HepG2 (cell line): ENCODE data around the gene TBC1D4. TPM values are rescaled to one million over a fixed set of nuclear protein-coding genes. Genes with fewer than 3 reads are reported as not detected.
A peak's percentile ranks its signal among the peaks of the same experiment; 100 is the strongest.

Experiments
- CREM ChIP-seq, 2 experiments: sonication (generic) in 1 of 2; formaldehyde crosslinking in 1 of 2; IDR thresholded peaks; 2 replicates each; pipeline versions ENCODE4 v1.4.0 to v1.6.1; 2016 to 2020; ENCODE audit warnings: antibody characterized with exemption in 1 of 2, mild to moderate bottlenecking in 1 of 2, missing genetic modification reagents in 1 of 2
- FOXK1 ChIP-seq: sonication (generic); formaldehyde crosslinking; IDR thresholded peaks from 2 replicates; pipeline ENCODE4 v1.4.0; 2020; ENCODE audit warnings: low read depth, missing genetic modification reagents, borderline replicate concordance
- FOXK2 ChIP-seq: fragments of 450-650 bp; IDR thresholded peaks from 2 replicates; pipeline ENCODE4 v1.6.1; 2016
- GFI1 ChIP-seq: sonication (generic); formaldehyde crosslinking; IDR thresholded peaks from 2 replicates; pipeline ENCODE4 v1.5.0; 2020; ENCODE audit warnings: missing genetic modification reagents, mild to moderate bottlenecking, borderline replicate concordance
- HMG20B ChIP-seq: conservative IDR thresholded peaks from 2 replicates; pipeline ENCODE4 v1.6.1; 2016; ENCODE audit warnings: missing genetic modification reagents, missing compliant biosample characterization
- NFIC ChIP-seq: IDR thresholded peaks from 2 replicates; pipeline ENCODE4 v1.6.1; 2012; ENCODE audit warnings: mild to moderate bottlenecking, low read length, inconsistent platforms
- RNF2 ChIP-seq: fragments of 450-650 bp; conservative IDR thresholded peaks from 2 replicates; pipeline ENCODE4 v1.6.1; 2016; ENCODE audit warnings: low read depth
- SPEN ChIP-seq: sonication (generic); formaldehyde crosslinking; IDR thresholded peaks from 2 replicates; pipeline ENCODE4 v1.5.1; 2020; ENCODE audit warnings: low read depth, mild to moderate bottlenecking, missing genetic modification reagents
- TBL1XR1 ChIP-seq: fragments of 150-350 bp; IDR thresholded peaks from 2 replicates; pipeline ENCODE4 v1.6.1; 2014; ENCODE audit warnings: borderline replicate concordance, low read length; ENCODE audit not compliant: partially characterized antibody
- ZBTB39 ChIP-seq: sonication (generic); formaldehyde crosslinking; IDR thresholded peaks from 2 replicates; pipeline ENCODE4 v1.5.0; 2020; ENCODE audit warnings: missing genetic modification reagents
- ZNF124 ChIP-seq: sonication (generic); formaldehyde crosslinking; IDR thresholded peaks from 2 replicates; pipeline ENCODE4 v1.4.0; 2020; ENCODE audit warnings: missing genetic modification reagents
- ZNF414 ChIP-seq: sonication (generic); formaldehyde crosslinking; IDR thresholded peaks from 2 replicates; pipeline ENCODE4 v1.5.0; 2020; ENCODE audit warnings: missing genetic modification reagents
- ZNF652 ChIP-seq: IDR thresholded peaks from 2 replicates; pipeline ENCODE4 v1.6.1; 2016; ENCODE audit warnings: low read depth, borderline replicate concordance
- ZNF75D ChIP-seq: sonication (generic); formaldehyde crosslinking; IDR thresholded peaks from 2 replicates; pipeline ENCODE4 v1.8.1; 2023; ENCODE audit warnings: missing genetic modification reagents, mild to moderate bottlenecking, borderline replicate concordance
- ZNF83 ChIP-seq: sonication (generic); formaldehyde crosslinking; IDR thresholded peaks from 2 replicates; pipeline ENCODE4 v1.4.0; 2020; ENCODE audit warnings: missing genetic modification reagents, mild to moderate bottlenecking, borderline replicate concordance
- polyA plus RNA-seq, 8 experiments: library from polyadenylated mRNA; depleted of rRNA in 3 of 8; stranded (reverse) in 7 of 8; unstranded in 1 of 8; fragments of >200 nt; fragmentation: Illumina TruSeq in 4 of 8; extraction: Trizol in 4 of 8; gene quantifications; 2 replicates each; pipeline versions ENCODE4 v1.2.1 to v1.2.3, GENCODE V29; 2011 to 2016; ENCODE audit warnings: low read depth in 4 of 8, missing spikeins in 1 of 8, mixed read lengths in 1 of 8; ENCODE audit not compliant: insufficient read depth in 1 of 8
- total RNA-seq, 5 experiments: library from RNA; depleted of rRNA; stranded (reverse); fragments of >200 nt; fragmentation: Illumina TruSeq; extraction: Trizol; gene quantifications; 2 replicates each; pipeline ENCODE4 v1.2.3, GENCODE V29; 2016; ENCODE audit warnings: low read depth in 1 of 5
- TF ChIP-seq, protein P1 (sequence below): IDR thresholded peaks from 2 replicates; pipeline ENCODE4 v1.6.1; 2016; ENCODE audit warnings: low read depth, missing genetic modification reagents, missing compliant biosample characterization
- TF ChIP-seq, protein P2 (sequence below): sonication (generic); formaldehyde crosslinking; IDR thresholded peaks from 2 replicates; pipeline ENCODE4 v1.5.1; 2020; ENCODE audit warnings: mild to moderate bottlenecking, missing genetic modification reagents

Gene TBC1D4
- total and polyA plus RNA-seq, 2 of the 13 experiments (the other 11 are each of a cell fraction or from before 2014, with no cell fraction given) = 35.9 to 64.4 TPM

DNA sequence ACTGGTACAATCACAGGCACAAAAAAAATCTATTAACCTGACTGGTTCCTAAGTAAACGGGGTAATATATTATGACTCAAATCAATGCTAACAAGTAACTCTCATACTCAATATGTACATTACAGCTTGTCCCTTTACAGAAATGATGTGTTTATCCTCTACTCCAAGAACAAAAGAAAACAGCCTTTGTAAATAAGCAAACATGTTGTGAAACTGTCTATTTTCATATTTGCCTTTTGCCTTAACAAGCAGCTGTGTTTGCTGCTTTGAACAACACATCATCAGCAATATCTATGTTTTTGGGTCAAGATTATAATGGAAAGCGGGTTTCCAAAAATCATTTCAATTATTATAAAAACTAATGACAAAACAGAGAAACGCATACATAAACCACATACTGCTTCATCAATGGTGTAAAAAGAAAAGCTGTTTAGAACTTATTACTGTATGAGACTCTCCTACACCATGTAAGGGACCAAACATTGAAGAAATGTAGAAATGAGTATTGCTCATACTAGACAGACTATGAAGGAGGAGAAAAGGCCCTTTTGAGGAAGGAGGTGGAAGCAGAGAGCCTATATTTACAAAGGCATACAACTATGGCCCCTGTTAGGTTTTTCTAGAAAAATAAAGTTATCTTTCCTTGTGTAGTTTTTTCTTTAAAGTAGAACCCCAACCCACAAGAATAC lies 14.8 kb downstream of the TBC1D4 start (continued):
- TF ChIP-seq ZNF75D (CRISPR knock-in tag) = no peak
- TF ChIP-seq FOXK2 = no peak
- no peak for TF ChIP-seq ZNF414 (CRISPR knock-in tag)
- TF ChIP-seq ZNF124 (CRISPR knock-in tag) = no peak
- TF ChIP-seq NFIC = peak; percentile 78
- TF ChIP-seq CREM (IDR thresholded peaks at IDR 0.05) = peak; percentile 50
- no peak for TF ChIP-seq CREM (CRISPR knock-in tag; IDR thresholded peaks at IDR 0.05)
- TF ChIP-seq ZBTB39 (CRISPR knock-in tag) = no peak
- no peak for TF ChIP-seq SPEN
- TF ChIP-seq HMG20B (CRISPR knock-in tag) = 0 out of 2 replicates have a peak, but pooled peaks have one; percentile 21
- TF ChIP-seq, protein P1, sequence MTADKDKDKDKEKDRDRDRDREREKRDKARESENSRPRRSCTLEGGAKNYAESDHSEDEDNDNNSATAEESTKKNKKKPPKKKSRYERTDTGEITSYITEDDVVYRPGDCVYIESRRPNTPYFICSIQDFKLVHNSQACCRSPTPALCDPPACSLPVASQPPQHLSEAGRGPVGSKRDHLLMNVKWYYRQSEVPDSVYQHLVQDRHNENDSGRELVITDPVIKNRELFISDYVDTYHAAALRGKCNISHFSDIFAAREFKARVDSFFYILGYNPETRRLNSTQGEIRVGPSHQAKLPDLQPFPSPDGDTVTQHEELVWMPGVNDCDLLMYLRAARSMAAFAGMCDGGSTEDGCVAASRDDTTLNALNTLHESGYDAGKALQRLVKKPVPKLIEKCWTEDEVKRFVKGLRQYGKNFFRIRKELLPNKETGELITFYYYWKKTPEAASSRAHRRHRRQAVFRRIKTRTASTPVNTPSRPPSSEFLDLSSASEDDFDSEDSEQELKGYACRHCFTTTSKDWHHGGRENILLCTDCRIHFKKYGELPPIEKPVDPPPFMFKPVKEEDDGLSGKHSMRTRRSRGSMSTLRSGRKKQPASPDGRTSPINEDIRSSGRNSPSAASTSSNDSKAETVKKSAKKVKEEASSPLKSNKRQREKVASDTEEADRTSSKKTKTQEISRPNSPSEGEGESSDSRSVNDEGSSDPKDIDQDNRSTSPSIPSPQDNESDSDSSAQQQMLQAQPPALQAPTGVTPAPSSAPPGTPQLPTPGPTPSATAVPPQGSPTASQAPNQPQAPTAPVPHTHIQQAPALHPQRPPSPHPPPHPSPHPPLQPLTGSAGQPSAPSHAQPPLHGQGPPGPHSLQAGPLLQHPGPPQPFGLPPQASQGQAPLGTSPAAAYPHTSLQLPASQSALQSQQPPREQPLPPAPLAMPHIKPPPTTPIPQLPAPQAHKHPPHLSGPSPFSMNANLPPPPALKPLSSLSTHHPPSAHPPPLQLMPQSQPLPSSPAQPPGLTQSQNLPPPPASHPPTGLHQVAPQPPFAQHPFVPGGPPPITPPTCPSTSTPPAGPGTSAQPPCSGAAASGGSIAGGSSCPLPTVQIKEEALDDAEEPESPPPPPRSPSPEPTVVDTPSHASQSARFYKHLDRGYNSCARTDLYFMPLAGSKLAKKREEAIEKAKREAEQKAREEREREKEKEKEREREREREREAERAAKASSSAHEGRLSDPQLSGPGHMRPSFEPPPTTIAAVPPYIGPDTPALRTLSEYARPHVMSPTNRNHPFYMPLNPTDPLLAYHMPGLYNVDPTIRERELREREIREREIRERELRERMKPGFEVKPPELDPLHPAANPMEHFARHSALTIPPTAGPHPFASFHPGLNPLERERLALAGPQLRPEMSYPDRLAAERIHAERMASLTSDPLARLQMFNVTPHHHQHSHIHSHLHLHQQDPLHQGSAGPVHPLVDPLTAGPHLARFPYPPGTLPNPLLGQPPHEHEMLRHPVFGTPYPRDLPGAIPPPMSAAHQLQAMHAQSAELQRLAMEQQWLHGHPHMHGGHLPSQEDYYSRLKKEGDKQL (CRISPR knock-in tag) = peak; percentile 79; the same call in 1 of the 2 replicates
- peak; percentile 72; the same call in 1 of the 2 replicates for TF ChIP-seq GFI1 (CRISPR knock-in tag)
- peak; percentile 80 for TF ChIP-seq TBL1XR1
- TF ChIP-seq ZNF652 (CRISPR knock-in tag) = 0 out of 2 replicates have a peak, but pooled peaks have one; percentile 9
- no peak for TF ChIP-seq RNF2
- TF ChIP-seq FOXK1 (CRISPR knock-in tag) = peak; percentile 89
- TF ChIP-seq ZNF83 (CRISPR knock-in tag) = no peak
- TF ChIP-seq, protein P2, sequence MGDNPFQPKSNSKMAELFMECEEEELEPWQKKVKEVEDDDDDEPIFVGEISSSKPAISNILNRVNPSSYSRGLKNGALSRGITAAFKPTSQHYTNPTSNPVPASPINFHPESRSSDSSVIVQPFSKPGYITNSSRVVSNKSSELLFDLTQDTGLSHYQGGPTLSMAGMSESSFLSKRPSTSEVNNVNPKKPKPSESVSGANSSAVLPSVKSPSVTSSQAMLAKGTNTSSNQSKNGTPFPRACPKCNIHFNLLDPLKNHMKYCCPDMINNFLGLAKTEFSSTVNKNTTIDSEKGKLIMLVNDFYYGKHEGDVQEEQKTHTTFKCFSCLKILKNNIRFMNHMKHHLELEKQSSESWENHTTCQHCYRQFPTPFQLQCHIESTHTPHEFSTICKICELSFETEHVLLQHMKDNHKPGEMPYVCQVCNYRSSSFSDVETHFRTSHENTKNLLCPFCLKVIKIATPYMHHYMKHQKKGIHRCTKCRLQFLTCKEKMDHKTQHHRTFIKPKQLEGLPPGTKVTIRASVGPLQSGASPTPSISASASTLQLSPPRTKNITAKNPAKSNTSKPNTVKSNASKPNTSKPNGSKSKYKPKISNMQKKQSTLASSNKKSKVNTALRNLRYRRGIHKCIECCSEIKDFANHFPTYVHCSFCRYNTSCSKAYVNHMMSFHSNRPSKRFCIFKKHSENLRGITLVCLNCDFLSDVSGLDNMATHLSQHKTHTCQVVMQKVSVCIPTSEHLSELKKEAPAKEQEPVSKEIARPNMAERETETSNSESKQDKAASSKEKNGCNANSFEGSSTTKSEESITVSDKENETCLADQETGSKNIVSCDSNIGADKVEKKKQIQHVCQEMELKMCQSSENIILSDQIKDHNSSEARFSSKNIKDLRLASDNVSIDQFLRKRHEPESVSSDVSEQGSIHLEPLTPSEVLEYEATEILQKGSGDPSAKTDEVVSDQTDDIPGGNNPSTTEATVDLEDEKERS (CRISPR knock-in tag) = no peak
